Mesendoderm (in vitro differentiated cells): ENCODE data around the gene UBTD2.
"Not testable (repeated sequence)": the region's sequence is repeated elsewhere in the genome, so short reads cannot be mapped to it uniquely, and the experiment has no call there.

ENCODE experiments used
- DNase-seq: peaks from one replicate; pipeline ENCODE4 v3.0.0; 2013
- H2AK5ac ChIP-seq: 2 replicates; pipeline ENCODE4 v1.6.1; 2013; ENCODE audit warnings: low read length, inconsistent platforms
- H2BK120ac ChIP-seq: 2 replicates; pipeline ENCODE4 v1.6.1; 2013; ENCODE audit warnings: low read depth, mild to moderate bottlenecking, low read length, moderate library complexity, mixed read lengths
- H2BK15ac ChIP-seq: replicated peaks from 2 replicates; pipeline ENCODE4 v1.6.1; 2013; ENCODE audit warnings: low read depth, mild to moderate bottlenecking, moderate library complexity
- H2BK5ac ChIP-seq: 2 replicates; pipeline ENCODE4 v1.6.1; 2013; ENCODE audit warnings: low read length, inconsistent platforms
- H3K18ac ChIP-seq: 2 replicates; pipeline ENCODE4 v1.6.1; 2013; ENCODE audit warnings: mild to moderate bottlenecking, low read length, mixed read lengths
- H3K23ac ChIP-seq: one replicate; pipeline ENCODE4 v1.6.1; 2013; ENCODE audit warnings: low read length
- H3K27ac ChIP-seq: 2 replicates; pipeline ENCODE4 v1.5.1; 2013; ENCODE audit warnings: low read depth, mild to moderate bottlenecking, inconsistent platforms, low read length, moderate library complexity
- H3K27me3 ChIP-seq: 2 replicates; pipeline ENCODE4 v1.6.1; 2013; ENCODE audit warnings: low read length, control low read depth, mild to moderate bottlenecking, inconsistent platforms; ENCODE audit not compliant: insufficient read depth, poor library complexity
- H3K36me3 ChIP-seq: 2 replicates; pipeline ENCODE4 v1.6.1; 2013; ENCODE audit warnings: low read length, inconsistent platforms; ENCODE audit not compliant: control insufficient read depth, insufficient read depth
- H3K4ac ChIP-seq: one replicate; pipeline ENCODE4 v1.6.1; 2013; ENCODE audit warnings: low read depth, mild to moderate bottlenecking, low read length, moderate library complexity
- H3K4me1 ChIP-seq: 2 replicates; pipeline ENCODE4 v1.6.1; 2013; ENCODE audit warnings: low read depth, low read length, inconsistent platforms; ENCODE audit not compliant: control insufficient read depth
- H3K4me2 ChIP-seq: 2 replicates; pipeline ENCODE4 v1.6.1; 2013; ENCODE audit warnings: low read length
- H3K4me3 ChIP-seq: 2 replicates; pipeline ENCODE4 v1.5.1; 2013; ENCODE audit warnings: mild to moderate bottlenecking, low read length
- H3K56ac ChIP-seq: one replicate; pipeline ENCODE4 v1.6.1; 2013; ENCODE audit warnings: low read length
- H3K79me1 ChIP-seq: 2 replicates; pipeline ENCODE4 v1.6.1; 2013; ENCODE audit warnings: low read length, inconsistent platforms
- H3K79me2 ChIP-seq: 2 replicates; pipeline ENCODE4 v1.6.1; 2013; ENCODE audit warnings: mild to moderate bottlenecking, low read length; ENCODE audit not compliant: control insufficient read depth, insufficient read depth
- H3K9ac ChIP-seq: 2 replicates; pipeline ENCODE4 v1.6.1; 2013; ENCODE audit warnings: low read length, inconsistent platforms
- H4K5ac ChIP-seq: one replicate; pipeline ENCODE4 v1.6.1; 2013; ENCODE audit warnings: low read length
- H4K8ac ChIP-seq: one replicate; pipeline ENCODE4 v1.6.1; 2013; ENCODE audit warnings: low read depth, mild to moderate bottlenecking, control low read depth, low read length, moderate library complexity
- WGBS: extraction: QIAGEN DNeasy Blood & Tissue Kit; methylation state at CpG from one replicate; pipeline ENCODE4 v1.1.7; 2013; ENCODE audit warnings: low lambda C conversion rate, missing lambda C conversion rate; ENCODE audit not compliant: insufficient coverage; ENCODE audit errors: extremely low coverage; 5-methylcytosine and 5-hydroxymethylcytosine counted together

UBTD2 gene

GRCh38 chr5:172199446-172199845 is 84.1 kb downstream of the UBTD2 start:
- WGBS: no CpG with 5 or more reads among the region's 10 CpGs

GRCh38 chr5:172197775-172198174 is 85.8 kb downstream of the UBTD2 start:
- H3K9ac ChIP-seq, H3K79me1 ChIP-seq, H3K23ac ChIP-seq, H3K4ac ChIP-seq, H3K56ac ChIP-seq, H3K36me3 ChIP-seq, H4K8ac ChIP-seq, H3K4me1 ChIP-seq, H3K18ac ChIP-seq, H2AK5ac ChIP-seq, H3K4me3 ChIP-seq, DNase-seq, H4K5ac ChIP-seq, H3K79me2 ChIP-seq, H3K27me3 ChIP-seq, H3K4me2 ChIP-seq, H2BK5ac ChIP-seq, H2BK15ac ChIP-seq, H3K27ac ChIP-seq, H2BK120ac ChIP-seq: not testable (repeated sequence)
- WGBS: no CpG with 5 or more reads among the region's 4 CpGs

More at GRCh38 chr5:172199446-172199845, 84.1 kb downstream of the UBTD2 start:
- DNase-seq: no peak
- Histone ChIP-seq H2BK5ac (no peak overlapping the region), H3K4me2 (no peak overlapping the region), H3K79me2 (no peaks in the 10 kb centered on the region), H4K5ac (no peak overlapping the region), H3K23ac (no peak overlapping the region), H3K79me1 (no peaks in the 10 kb centered on the region), H4K8ac (no peak overlapping the region), H3K4me1 (no peaks in the 10 kb centered on the region), H2AK5ac (no peak overlapping the region), H3K56ac (no peak overlapping the region), H3K18ac (no peak overlapping the region), H3K36me3 (peaks cover 2% of the 10 kb centered on the region), H3K4ac (no peak overlapping the region), H3K27ac (no peak overlapping the region), H3K27me3 (no peaks in the 10 kb centered on the region), H2BK15ac (no peak overlapping the region), H3K4me3 (no peak overlapping the region), H3K9ac (no peak overlapping the region), H2BK120ac (no peak overlapping the region)

- no peak overlapping the region for H3K4me2 ChIP-seq
- no peak overlapping the region for H4K5ac ChIP-seq
- H2BK15ac ChIP-seq: no peak overlapping the region
- no peak overlapping the region for H3K4ac ChIP-seq
- no peak overlapping the region for H3K56ac ChIP-seq
- H2AK5ac ChIP-seq: no peak overlapping the region
- no peaks in the 10 kb centered on the region for H3K4me1 ChIP-seq
- no CpG with 5 or more reads among the region's 6 CpGs for WGBS
- DNase-seq: no peak
- H3K4me3 ChIP-seq: no peak overlapping the region
- no peak overlapping the region for H3K9ac ChIP-seq
- H3K79me1 ChIP-seq: no peaks in the 10 kb centered on the region
- no peak overlapping the region for H3K18ac ChIP-seq
- no peaks in the 10 kb centered on the region for H3K79me2 ChIP-seq
- H4K8ac ChIP-seq: no peak overlapping the region
- H3K27me3 ChIP-seq: no peaks in the 10 kb centered on the region
- H2BK120ac ChIP-seq: no peak overlapping the region
- H3K36me3 ChIP-seq: peaks cover 2% of the 10 kb centered on the region
- H3K23ac ChIP-seq: no peak overlapping the region
- no peak overlapping the region for H2BK5ac ChIP-seq
- no peak overlapping the region for H3K27ac ChIP-seq
Measured at GRCh38 chr5:172194985-172195774, 88.4 kb downstream of the UBTD2 start.

GRCh38 chr5:172193872-172194271 is 89.7 kb downstream of the UBTD2 start, which contains the start of gene EFCAB9:
TSS of gene EFCAB9 (plus strand) at chr5:172194172. CDS start at chr5:172194173, 1 bp downstream.
- no peaks in the 10 kb centered on the region for H3K4me1 ChIP-seq
- WGBS: no CpG with 5 or more reads among the region's 6 CpGs
- H2AK5ac ChIP-seq: no peak within 1 kb of the TSS
- no peak within 1 kb of the TSS for H2BK5ac ChIP-seq
- no peak within 1 kb of the TSS for H3K27ac ChIP-seq
- H4K8ac ChIP-seq: no peak within 1 kb of the TSS
- H3K23ac ChIP-seq: no peak within 1 kb of the TSS
- no peaks in the 10 kb centered on the region for H3K79me1 ChIP-seq
- no peaks in the 10 kb centered on the region for H3K36me3 ChIP-seq
- no peak within 1 kb of the TSS for H3K18ac ChIP-seq
- no peaks in the 10 kb centered on the region for H3K27me3 ChIP-seq
- H3K9ac ChIP-seq: no peak within 1 kb of the TSS
- H2BK15ac ChIP-seq: no peak within 1 kb of the TSS
- H3K4me2 ChIP-seq: no peak within 1 kb of the TSS
- H2BK120ac ChIP-seq: no peak within 1 kb of the TSS
- no peaks in the 10 kb centered on the region for H3K79me2 ChIP-seq
- no peak for DNase-seq
- no peak within 1 kb of the TSS for H3K4ac ChIP-seq
- H3K4me3 ChIP-seq: no peak within 1 kb of the TSS
- no peak within 1 kb of the TSS for H4K5ac ChIP-seq
- H3K56ac ChIP-seq: no peak within 1 kb of the TSS

- H3K4me2 ChIP-seq: peak overlapping the region; percentile 59
- H2BK120ac ChIP-seq: no peak overlapping the region
- no peak for DNase-seq
Measured at GRCh38 chr5:172189693-172190296, 93.8 kb downstream of the UBTD2 start.

More at GRCh38 chr5:172189693-172190296, 93.8 kb downstream of the UBTD2 start:
- Histone ChIP-seq H4K5ac (no peak overlapping the region), H3K56ac (peak overlapping the region; percentile 65), H2BK15ac (no peak overlapping the region), H3K79me2 (peaks cover 4% of the 10 kb centered on the region), H2AK5ac (no peak overlapping the region), H3K9ac (peak overlapping the region; percentile 35), H3K27ac (no peak overlapping the region), H3K23ac (no peak overlapping the region), H2BK5ac (no peak overlapping the region), H3K4ac (no peak overlapping the region), H3K79me1 (peaks cover 6% of the 10 kb centered on the region), H3K36me3 (no peaks in the 10 kb centered on the region), H3K27me3 (no peaks in the 10 kb centered on the region), H3K4me1 (peaks cover 2% of the 10 kb centered on the region), H4K8ac (no peak overlapping the region), H3K18ac (no peak overlapping the region), H3K4me3 (no peak overlapping the region)
- no CpG with 5 or more reads among the region's 3 CpGs for WGBS
